ENCODE results near the gene ALAS2.
"Not testable (repeated sequence)": the region's sequence is repeated elsewhere in the genome, so short reads cannot be mapped to it uniquely, and the experiment has no call there.

DNA sequence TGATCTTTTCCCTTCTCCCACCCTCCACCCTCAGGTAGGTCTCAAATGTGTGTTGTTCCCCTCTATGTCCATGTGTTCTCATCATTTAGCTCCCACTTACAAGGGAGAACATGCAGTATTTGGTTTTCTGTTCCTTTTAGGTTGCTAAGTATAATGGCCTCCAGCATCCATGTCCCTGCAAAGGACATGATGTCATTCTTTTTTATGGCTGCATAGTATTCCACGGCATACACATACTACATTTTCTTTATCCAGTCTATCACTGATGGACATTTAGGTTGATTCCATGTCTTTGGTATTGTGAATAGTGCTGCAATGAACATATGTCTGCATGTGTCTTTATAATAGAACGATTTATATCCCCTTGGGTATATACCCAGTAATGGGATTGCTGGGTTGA is 47.5 kb downstream of the ALAS2 start:
- TF ChIP-seq, protein P1, sequence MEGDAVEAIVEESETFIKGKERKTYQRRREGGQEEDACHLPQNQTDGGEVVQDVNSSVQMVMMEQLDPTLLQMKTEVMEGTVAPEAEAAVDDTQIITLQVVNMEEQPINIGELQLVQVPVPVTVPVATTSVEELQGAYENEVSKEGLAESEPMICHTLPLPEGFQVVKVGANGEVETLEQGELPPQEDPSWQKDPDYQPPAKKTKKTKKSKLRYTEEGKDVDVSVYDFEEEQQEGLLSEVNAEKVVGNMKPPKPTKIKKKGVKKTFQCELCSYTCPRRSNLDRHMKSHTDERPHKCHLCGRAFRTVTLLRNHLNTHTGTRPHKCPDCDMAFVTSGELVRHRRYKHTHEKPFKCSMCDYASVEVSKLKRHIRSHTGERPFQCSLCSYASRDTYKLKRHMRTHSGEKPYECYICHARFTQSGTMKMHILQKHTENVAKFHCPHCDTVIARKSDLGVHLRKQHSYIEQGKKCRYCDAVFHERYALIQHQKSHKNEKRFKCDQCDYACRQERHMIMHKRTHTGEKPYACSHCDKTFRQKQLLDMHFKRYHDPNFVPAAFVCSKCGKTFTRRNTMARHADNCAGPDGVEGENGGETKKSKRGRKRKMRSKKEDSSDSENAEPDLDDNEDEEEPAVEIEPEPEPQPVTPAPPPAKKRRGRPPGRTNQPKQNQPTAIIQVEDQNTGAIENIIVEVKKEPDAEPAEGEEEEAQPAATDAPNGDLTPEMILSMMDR (IDR thresholded peaks at IDR 0.05) = not testable (repeated sequence)
- not testable (repeated sequence) for TF ChIP-seq POLR2A (IDR thresholded peaks at IDR 0.05)
